Gastroesophageal sphincter (tissue), 4 donors: Measurements from ENCODE around the gene FAM114A2. TPM values are rescaled to one million over a fixed set of nuclear protein-coding genes. Genes with fewer than 3 reads are reported as not detected.

Experiments used
- ATAC-seq: fragments of 150-250 bp; one replicate; pipeline ENCODE4 v1.9.1; 2016; ENCODE audit warnings: mild to moderate bottlenecking, moderate library complexity
- H3K27ac ChIP-seq, 4 donors: fragments of 200-600 bp; sonication (generic) in 3 of 4; 1 replicate in 3 of 4; 2 replicates in 1 of 4; pipeline ENCODE4 v1.5.1; 2016 to 2019
- H3K27me3 ChIP-seq: fragments of 200-600 bp; sonication (generic); one replicate; pipeline ENCODE4 v1.5.1; 2019
- H3K36me3 ChIP-seq, 2 donors: fragments of 200-600 bp; sonication (generic); one replicate each; pipeline ENCODE4 v1.5.1; 2019; ENCODE audit warnings: control low read depth in 1 of 2
- H3K4me1 ChIP-seq, 3 donors: fragments of 200-600 bp; sonication (generic); 1 replicate in 2 of 3; 2 replicates in 1 of 3; pipeline ENCODE4 v1.5.1; 2016 to 2019; ENCODE audit warnings: control low read depth in 2 of 3
- H3K4me3 ChIP-seq, 2 donors: fragments of 200-600 bp; sonication (generic); one replicate each; pipeline ENCODE4 v1.5.1; 2019; ENCODE audit warnings: mild to moderate bottlenecking in 1 of 2, moderate library complexity in 1 of 2
- H3K9me3 ChIP-seq, 3 donors: fragments of 200-600 bp; sonication (generic); one replicate each; pipeline ENCODE4 v1.5.1; 2017 to 2019; ENCODE audit warnings: control low read depth in 2 of 3
- EP300 ChIP-seq: sonication (generic); formaldehyde crosslinking; IDR thresholded peaks from one replicate; pipeline ENCODE4 v1.6.1; 2017; ENCODE audit warnings: antibody characterized with exemption, mild to moderate bottlenecking
- POLR2A ChIP-seq, 2 donors: fragments of 450-650 bp; IDR thresholded peaks; one replicate each; pipeline ENCODE4 v1.6.1; 2017; ENCODE audit warnings: antibody characterized with exemption in 2 of 2, mild to moderate bottlenecking in 2 of 2, moderate library complexity in 1 of 2
- POLR2AphosphoS5 ChIP-seq: sonication (generic); formaldehyde crosslinking; IDR thresholded peaks from one replicate; pipeline ENCODE4 v1.6.1; 2017; ENCODE audit warnings: antibody characterized with exemption
- WGBS, 2 donors: methylation state at CpG; one replicate each; pipeline ENCODE4 v1.1.5; 2018; ENCODE audit warnings: low coverage in 1 of 2; 5-methylcytosine and 5-hydroxymethylcytosine counted together
- total RNA-seq, 4 donors: library from RNA; depleted of rRNA; stranded (reverse); fragments of >200 nt; gene quantifications; one replicate each; pipeline ENCODE4 v1.1.0, GENCODE V29; 2016
- TF ChIP-seq, protein P1 (sequence below), 4 experiments: fragments of 200-600 bp in 2 of 4; fragments of 450-650 bp in 2 of 4; sonication (generic) in 1 of 4; IDR thresholded peaks; one replicate each; pipeline ENCODE4 v1.5.1; 2017 to 2019; ENCODE audit warnings: antibody characterized with exemption in 4 of 4, mild to moderate bottlenecking in 2 of 4, moderate library complexity in 2 of 4

FAM114A2 gene
- total RNA-seq, 4 donors from 2014 or later = 16.2 to 17.9 (median 17.6) TPM

DNA sequence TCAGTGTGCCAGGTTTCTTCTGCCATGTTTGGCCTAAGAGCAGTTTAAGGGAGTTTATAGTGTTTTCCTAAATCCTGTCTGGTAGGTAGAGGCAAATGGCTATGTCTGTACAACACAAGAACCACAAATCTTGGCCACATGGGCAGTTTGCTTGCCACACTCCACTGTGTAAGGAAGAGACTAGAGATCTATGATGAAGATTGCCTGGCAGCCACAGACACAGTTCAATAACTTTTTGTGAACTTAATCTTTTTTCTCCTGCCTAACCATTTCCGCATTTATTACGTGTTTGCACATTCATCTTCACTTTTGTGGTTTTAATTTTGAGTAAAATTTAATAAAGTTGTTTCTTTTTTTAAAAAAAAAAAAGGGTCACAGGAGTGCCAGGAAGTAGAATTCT is 5.9 kb upstream of the FAM114A2 start:
- H3K27ac ChIP-seq = no peak overlapping the region
- no peak overlapping the region for H3K4me3 ChIP-seq
- TF ChIP-seq EP300 = no peak
- TF ChIP-seq, protein P1, sequence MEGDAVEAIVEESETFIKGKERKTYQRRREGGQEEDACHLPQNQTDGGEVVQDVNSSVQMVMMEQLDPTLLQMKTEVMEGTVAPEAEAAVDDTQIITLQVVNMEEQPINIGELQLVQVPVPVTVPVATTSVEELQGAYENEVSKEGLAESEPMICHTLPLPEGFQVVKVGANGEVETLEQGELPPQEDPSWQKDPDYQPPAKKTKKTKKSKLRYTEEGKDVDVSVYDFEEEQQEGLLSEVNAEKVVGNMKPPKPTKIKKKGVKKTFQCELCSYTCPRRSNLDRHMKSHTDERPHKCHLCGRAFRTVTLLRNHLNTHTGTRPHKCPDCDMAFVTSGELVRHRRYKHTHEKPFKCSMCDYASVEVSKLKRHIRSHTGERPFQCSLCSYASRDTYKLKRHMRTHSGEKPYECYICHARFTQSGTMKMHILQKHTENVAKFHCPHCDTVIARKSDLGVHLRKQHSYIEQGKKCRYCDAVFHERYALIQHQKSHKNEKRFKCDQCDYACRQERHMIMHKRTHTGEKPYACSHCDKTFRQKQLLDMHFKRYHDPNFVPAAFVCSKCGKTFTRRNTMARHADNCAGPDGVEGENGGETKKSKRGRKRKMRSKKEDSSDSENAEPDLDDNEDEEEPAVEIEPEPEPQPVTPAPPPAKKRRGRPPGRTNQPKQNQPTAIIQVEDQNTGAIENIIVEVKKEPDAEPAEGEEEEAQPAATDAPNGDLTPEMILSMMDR (IDR thresholded peaks at IDR 0.05) = no peak
- no peak for TF ChIP-seq POLR2AphosphoS5
- TF ChIP-seq POLR2A (IDR thresholded peaks at IDR 0.05) = no peak
- peaks cover 3 to 74% (median 3%) of the 10 kb centered on the region in 3 donors for H3K4me1 ChIP-seq
- H3K36me3 ChIP-seq = peaks cover 0 to 9% of the 10 kb centered on the region in 2 donors
- 72 to 100% methylated on average over 2 of the region's 2 CpGs for WGBS, 2 donors
- ATAC-seq = no peak
- H3K27me3 ChIP-seq = no peaks in the 10 kb centered on the region
- no peaks in the 10 kb centered on the region for H3K9me3 ChIP-seq

DNA sequence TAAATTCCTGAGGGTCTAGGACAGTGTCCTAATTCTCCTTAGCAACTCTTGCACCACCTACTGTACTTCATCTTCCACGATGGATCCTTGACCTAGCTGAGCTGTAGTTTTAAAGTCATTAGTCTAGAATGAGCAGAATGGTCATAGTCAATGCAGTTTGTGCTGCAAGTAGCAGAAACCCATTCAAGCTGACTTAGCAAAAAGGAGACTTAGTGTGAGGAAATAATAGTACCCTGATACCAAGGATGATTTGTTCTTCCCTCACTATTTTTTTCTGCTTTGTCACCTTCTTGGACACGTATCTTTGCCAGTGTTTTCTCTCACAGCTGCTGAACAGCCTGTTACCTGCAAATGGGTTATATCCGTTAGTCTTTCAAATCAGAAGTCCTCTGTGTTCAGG is 5.4 kb upstream of the FAM114A2 start:
- no peak for ATAC-seq
- no peaks in the 10 kb centered on the region for H3K27me3 ChIP-seq
- no peak overlapping the region for H3K4me3 ChIP-seq
- TF ChIP-seq POLR2AphosphoS5 (no peak), EP300 (no peak), POLR2A (IDR thresholded peaks at IDR 0.05) (no peak)
- TF ChIP-seq, protein P1 (IDR thresholded peaks at IDR 0.05) = no peak
- 86 to 88% methylated on average over 3 of the region's 3 CpGs for WGBS, 2 donors
- H3K27ac ChIP-seq = no peak overlapping the region
- peaks cover 4 to 73% (median 4%) of the 10 kb centered on the region in 3 donors for H3K4me1 ChIP-seq
- H3K9me3 ChIP-seq = no peaks in the 10 kb centered on the region
- peaks cover 0 to 7% of the 10 kb centered on the region in 2 donors for H3K36me3 ChIP-seq

DNA sequence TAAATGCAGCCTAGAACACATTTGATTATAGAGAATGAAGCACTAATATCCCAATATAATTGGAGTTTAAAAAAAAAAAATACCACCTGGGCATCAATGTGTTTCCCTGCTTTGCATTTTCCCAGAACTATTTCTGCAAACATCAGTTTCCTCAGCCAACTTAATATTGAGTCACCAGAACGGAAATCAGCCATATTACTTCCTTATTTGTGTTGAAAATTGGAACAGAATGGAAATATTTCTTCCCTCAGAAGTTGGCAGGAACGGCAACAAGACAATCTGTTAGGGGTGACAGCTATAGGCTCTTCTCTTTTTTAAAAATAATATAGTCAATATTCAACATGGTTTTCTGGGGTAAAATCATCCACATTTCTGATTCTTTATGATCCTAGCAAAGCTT is 4.1 kb upstream of the FAM114A2 start:
- Histone ChIP-seq H3K4me3 (no peak overlapping the region), H3K27me3 (no peaks in the 10 kb centered on the region), H3K4me1 (peaks cover 5 to 71% (median 6%) of the 10 kb centered on the region in 3 donors), H3K9me3 (no peaks in the 10 kb centered on the region), H3K36me3 (peaks cover 0 to 7% of the 10 kb centered on the region in 2 donors), H3K27ac (peak overlapping the region in 3 of 4 donors; percentile 22 to 43 (median 38))
- 23 to 31% methylated on average over 2 of the region's 2 CpGs for WGBS, 2 donors
- ATAC-seq = no peak
- TF ChIP-seq POLR2AphosphoS5 = no peak
- no peak for TF ChIP-seq EP300

DNA sequence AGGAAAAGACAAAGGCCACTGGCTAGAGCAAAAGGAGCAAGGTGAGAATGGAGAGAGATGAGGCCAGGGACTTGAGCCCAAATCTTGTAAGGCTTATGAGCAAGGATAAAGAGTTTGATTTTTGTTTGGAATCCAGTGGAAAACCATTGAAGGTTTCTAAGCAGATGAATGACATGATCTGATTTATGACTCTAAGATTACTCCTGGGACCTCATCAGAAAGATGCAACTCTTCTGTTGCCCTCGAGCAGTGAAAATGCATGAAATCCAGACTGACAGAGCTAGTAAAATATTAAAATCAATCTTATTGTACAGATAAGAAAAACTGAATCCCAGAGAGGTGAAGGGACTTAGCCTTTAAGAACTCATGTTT is 734 bp upstream of the FAM114A2 start:
- Histone ChIP-seq H3K4me1 (peaks cover 8 to 70% (median 11%) of the 10 kb centered on the region in 3 donors), H3K36me3 (no peaks in the 10 kb centered on the region), H3K27ac (peak overlapping the region in 2 of 4 donors; percentile 89 to 91), H3K9me3 (no peaks in the 10 kb centered on the region), H3K27me3 (no peaks in the 10 kb centered on the region), H3K4me3 (peak overlapping the region; percentile 56 to 81)
- WGBS, 2 donors = 13 to 25% methylated on average over 1 of the region's 1 CpG
- no peak for ATAC-seq
- TF ChIP-seq POLR2A (IDR thresholded peaks at IDR 0.05) = no peak
- TF ChIP-seq EP300 = no peak
- no peak for TF ChIP-seq POLR2AphosphoS5
- TF ChIP-seq, protein P1 (IDR thresholded peaks at IDR 0.05) = no peak

DNA sequence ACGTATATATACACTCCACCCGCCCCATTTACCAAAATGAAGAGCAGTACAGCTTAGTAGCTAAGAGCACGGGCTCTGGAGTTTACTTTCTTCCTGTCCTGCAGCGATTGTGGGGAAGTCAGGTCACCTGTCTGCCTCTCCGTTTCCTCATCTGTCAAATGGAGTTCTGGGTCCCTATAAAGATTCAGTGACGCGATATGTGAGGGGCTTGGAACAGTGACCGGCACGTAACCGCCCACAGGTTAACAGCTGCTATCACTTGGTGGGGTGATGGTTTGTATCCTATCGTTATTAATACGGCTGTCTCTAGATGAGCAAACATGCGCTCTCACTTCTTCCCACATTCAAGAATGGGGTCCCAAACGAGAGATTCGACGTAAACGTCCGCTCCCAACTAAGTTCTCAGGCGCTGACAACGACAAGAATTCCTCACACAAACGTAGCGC is 426 bp downstream of the FAM114A2 start:
- peaks cover 8 to 59% (median 11%) of the 10 kb centered on the region in 3 donors for H3K4me1 ChIP-seq
- ATAC-seq = peak; percentile 60
- 0 to 1% methylated on average over 13 to 16 of the region's 22 CpGs for WGBS, 2 donors

More for the DNA sequence above, 426 bp downstream of the FAM114A2 start:
- no peaks in the 10 kb centered on the region for H3K9me3 ChIP-seq
- peak overlapping the region; percentile 56 to 81 for H3K4me3 ChIP-seq
- no peaks in the 10 kb centered on the region for H3K27me3 ChIP-seq
- H3K27ac ChIP-seq = peak overlapping the region; percentile 66 to 91 (median 89)
- TF ChIP-seq POLR2AphosphoS5 = no peak
- TF ChIP-seq, protein P1 (IDR thresholded peaks at IDR 0.05) = no peak
- TF ChIP-seq POLR2A (IDR thresholded peaks at IDR 0.05) = no peak
- TF ChIP-seq EP300 = no peak
- no peaks in the 10 kb centered on the region for H3K36me3 ChIP-seq
